Karpas-422 (cell line): ENCODE measurements around the gene KLHL15. TPM values are rescaled to one million over a fixed set of nuclear protein-coding genes. Genes with fewer than 3 reads are reported as not detected.

Experiments
- DNase-seq: peaks from one replicate; pipeline ENCODE4 v3.0.0-alpha.2; 2015
- H2AFZ ChIP-seq: fragments of 200-600 bp; sonication (generic); 2 replicates; pipeline ENCODE4 v1.6.1; 2014; ENCODE audit warnings: antibody characterized with exemption, low read length, mixed read lengths
- H3K27ac ChIP-seq: fragments of 200-600 bp; sonication (generic); 2 replicates; pipeline ENCODE4 v1.5.1; 2014; ENCODE audit warnings: mild to moderate bottlenecking, low read length, moderate library complexity
- H3K27me3 ChIP-seq: fragments of 200-600 bp; sonication (generic); 2 replicates; pipeline ENCODE4 v1.6.1; 2014; ENCODE audit warnings: low read length, mixed read lengths
- H3K36me3 ChIP-seq: fragments of 200-600 bp; sonication (generic); 2 replicates; pipeline ENCODE4 v1.6.1; 2014; ENCODE audit warnings: low read length, mixed read lengths; ENCODE audit not compliant: insufficient read depth
- H3K4me1 ChIP-seq: fragments of 200-600 bp; sonication (generic); 2 replicates; pipeline ENCODE4 v1.6.1; 2014; ENCODE audit warnings: mild to moderate bottlenecking, low read length, mixed read lengths
- H3K4me2 ChIP-seq: fragments of 200-600 bp; sonication (generic); 2 replicates; pipeline ENCODE4 v1.6.1; 2014; ENCODE audit warnings: low read length, low read depth, mild to moderate bottlenecking; ENCODE audit not compliant: poor library complexity, severe bottlenecking
- H3K4me3 ChIP-seq: fragments of 200-600 bp; sonication (generic); 2 replicates; pipeline ENCODE4 v1.5.1; 2014; ENCODE audit warnings: mild to moderate bottlenecking, antibody characterized with exemption, low read length, mixed read lengths
- H3K79me2 ChIP-seq: fragments of 200-600 bp; sonication (generic); 2 replicates; pipeline ENCODE4 v1.6.1; 2014; ENCODE audit warnings: mild to moderate bottlenecking, low read length, mixed read lengths
- H3K9ac ChIP-seq: fragments of 200-600 bp; sonication (generic); 2 replicates; pipeline ENCODE4 v1.6.0; 2014; ENCODE audit warnings: low read length
- H3K9me2 ChIP-seq: fragments of 200-600 bp; sonication (generic), shearing (Covaris generic); replicated peaks from 2 replicates; pipeline ENCODE4 v1.6.0; 2014; ENCODE audit warnings: mild to moderate bottlenecking, low read length, moderate library complexity; ENCODE audit not compliant: insufficient read depth
- H3K9me3 ChIP-seq: fragments of 300-700, 200-600 bp; sonication (generic); 2 replicates; pipeline ENCODE4 v1.6.1; 2014; ENCODE audit warnings: low read length, mixed read lengths
- H4K20me1 ChIP-seq: fragments of 200-600 bp; sonication (generic); 2 replicates; pipeline ENCODE4 v1.6.1; 2014; ENCODE audit warnings: mild to moderate bottlenecking, antibody characterized with exemption, low read length, low read depth; ENCODE audit not compliant: insufficient read depth
- total RNA-seq: library from RNA; depleted of rRNA; stranded (reverse); fragments of >200 nt; shearing (Covaris generic); gene quantifications from 2 replicates; pipeline ENCODE4 v1.2.3, GENCODE V29; 2014; ENCODE audit warnings: low replicate concordance

The KLHL15 gene
- total RNA-seq, 1 experiment from 2014 or later, result 23.7 TPM

- Histone ChIP-seq H3K9ac (peak overlapping the region; percentile 86), H4K20me1 (peaks cover 8% of the 10 kb centered on the region; the same call in 1 of the 2 replicates), H3K79me2 (peaks cover 59% of the 10 kb centered on the region), H3K27ac (peak overlapping the region; percentile 90), H3K4me3 (peak overlapping the region; percentile 75), H2AFZ (no peak overlapping the region), H3K9me3 (no peaks in the 10 kb centered on the region), H3K4me2 (peak overlapping the region; percentile 70), H3K27me3 (no peaks in the 10 kb centered on the region), H3K4me1 (peaks cover 46% of the 10 kb centered on the region), H3K9me2 (no peaks in the 10 kb centered on the region), H3K36me3 (no peaks in the 10 kb centered on the region)
- peak; percentile 72 for DNase-seq
Measured at GRCh38 chrX:24023972-24024669, 2.9 kb downstream of the KLHL15 start.

GRCh38 chrX:24023544-24023943 is 3.4 kb downstream of the KLHL15 start:
- H2AFZ ChIP-seq, result no peak overlapping the region
- no peaks in the 10 kb centered on the region for H3K27me3 ChIP-seq
- peak overlapping the region; percentile 86 for H3K9ac ChIP-seq

GRCh38 chrX:24020306-24020876 is 6.6 kb downstream of the KLHL15 start:
- no peak overlapping the region for H3K9ac ChIP-seq
- no peaks in the 10 kb centered on the region for H3K36me3 ChIP-seq
- H3K9me3 ChIP-seq, result no peaks in the 10 kb centered on the region
- H3K4me3 ChIP-seq, result no peak overlapping the region
- DNase-seq, result no peak
- no peak overlapping the region for H2AFZ ChIP-seq
- H3K27me3 ChIP-seq, result no peaks in the 10 kb centered on the region
- H4K20me1 ChIP-seq, result peaks cover 14% of the 10 kb centered on the region; the same call in 1 of the 2 replicates
- peaks cover 38% of the 10 kb centered on the region for H3K4me1 ChIP-seq
- no peaks in the 10 kb centered on the region for H3K9me2 ChIP-seq
- peaks cover 90% of the 10 kb centered on the region for H3K79me2 ChIP-seq
- H3K27ac ChIP-seq, result peak overlapping the region; percentile 12
- peak overlapping the region; percentile 54 for H3K4me2 ChIP-seq

More at GRCh38 chrX:24023544-24023943, 3.4 kb downstream of the KLHL15 start:
- Histone ChIP-seq H3K27ac (peak overlapping the region; percentile 90), H3K4me2 (peak overlapping the region; percentile 70), H3K36me3 (no peaks in the 10 kb centered on the region), H3K79me2 (peaks cover 64% of the 10 kb centered on the region), H3K4me3 (peak overlapping the region; percentile 75), H4K20me1 (peaks cover 8% of the 10 kb centered on the region; the same call in 1 of the 2 replicates), H3K9me3 (no peaks in the 10 kb centered on the region), H3K9me2 (no peaks in the 10 kb centered on the region), H3K4me1 (peaks cover 46% of the 10 kb centered on the region)
- no peak for DNase-seq

- Histone ChIP-seq H3K27ac (no peak overlapping the region), H3K9ac (no peak overlapping the region), H3K27me3 (no peaks in the 10 kb centered on the region), H3K4me1 (peaks cover 38% of the 10 kb centered on the region), H3K9me2 (no peaks in the 10 kb centered on the region), H4K20me1 (peaks cover 14% of the 10 kb centered on the region; the same call in 1 of the 2 replicates), H3K4me2 (no peak overlapping the region), H3K9me3 (no peaks in the 10 kb centered on the region), H3K79me2 (peaks cover 93% of the 10 kb centered on the region), H3K4me3 (no peak overlapping the region), H3K36me3 (no peaks in the 10 kb centered on the region), H2AFZ (no peak overlapping the region)
- no peak for DNase-seq
Measured at GRCh38 chrX:24019448-24019847, 7.5 kb downstream of the KLHL15 start.

GRCh38 chrX:24018809-24019208 is 8.2 kb downstream of the KLHL15 start:
- H2AFZ ChIP-seq, result no peak overlapping the region
- no peaks in the 10 kb centered on the region for H3K9me3 ChIP-seq
- no peaks in the 10 kb centered on the region for H3K9me2 ChIP-seq
- H3K4me2 ChIP-seq, result no peak overlapping the region
- peaks cover 14% of the 10 kb centered on the region; the same call in 1 of the 2 replicates for H4K20me1 ChIP-seq
- H3K27ac ChIP-seq, result no peak overlapping the region
- H3K36me3 ChIP-seq, result no peaks in the 10 kb centered on the region
- no peak overlapping the region for H3K9ac ChIP-seq
- H3K4me1 ChIP-seq, result peaks cover 38% of the 10 kb centered on the region
- no peak overlapping the region for H3K4me3 ChIP-seq
- no peaks in the 10 kb centered on the region for H3K27me3 ChIP-seq
- peaks cover 93% of the 10 kb centered on the region for H3K79me2 ChIP-seq
- no peak for DNase-seq

GRCh38 chrX:24017674-24018073 is 9.3 kb downstream of the KLHL15 start:
- Histone ChIP-seq H3K79me2 (peaks cover 93% of the 10 kb centered on the region), H3K4me2 (no peak overlapping the region), H3K27me3 (no peaks in the 10 kb centered on the region), H3K27ac (no peak overlapping the region), H3K4me3 (no peak overlapping the region), H3K9me2 (no peaks in the 10 kb centered on the region), H3K9ac (no peak overlapping the region), H3K9me3 (no peaks in the 10 kb centered on the region), H3K4me1 (peaks cover 29% of the 10 kb centered on the region), H4K20me1 (peaks cover 14% of the 10 kb centered on the region; the same call in 1 of the 2 replicates), H2AFZ (no peak overlapping the region), H3K36me3 (no peaks in the 10 kb centered on the region)
- no peak for DNase-seq

GRCh38 chrX:24014388-24015018 is 12.5 kb downstream of the KLHL15 start:
- no peak overlapping the region for H3K9ac ChIP-seq
- no peak for DNase-seq
- H3K4me1 ChIP-seq, result peaks cover under 1% of the 10 kb centered on the region; the same call in 1 of the 2 replicates
- no peaks in the 10 kb centered on the region for H3K27me3 ChIP-seq
- H3K36me3 ChIP-seq, result no peaks in the 10 kb centered on the region
- no peak overlapping the region for H3K4me3 ChIP-seq
- no peaks in the 10 kb centered on the region for H3K9me3 ChIP-seq
- H3K9me2 ChIP-seq, result no peaks in the 10 kb centered on the region
- H3K27ac ChIP-seq, result no peak overlapping the region
- H4K20me1 ChIP-seq, result peaks cover 13% of the 10 kb centered on the region; the same call in 1 of the 2 replicates
- H3K4me2 ChIP-seq, result no peak overlapping the region
- H2AFZ ChIP-seq, result no peak overlapping the region
- H3K79me2 ChIP-seq, result peaks cover 91% of the 10 kb centered on the region

GRCh38 chrX:24012266-24012665 is 14.7 kb downstream of the KLHL15 start:
- Histone ChIP-seq H3K4me3 (no peak overlapping the region), H3K79me2 (peaks cover 84% of the 10 kb centered on the region), H3K9ac (no peak overlapping the region), H3K9me2 (no peaks in the 10 kb centered on the region), H3K27ac (no peak overlapping the region), H3K36me3 (no peaks in the 10 kb centered on the region), H3K9me3 (no peaks in the 10 kb centered on the region), H4K20me1 (0 out of 2 replicates have a peak, but pooled peaks cover 6% of the 10 kb centered on the region), H3K4me1 (no peaks in the 10 kb centered on the region), H3K4me2 (no peak overlapping the region), H2AFZ (no peak overlapping the region), H3K27me3 (no peaks in the 10 kb centered on the region)
- no peak for DNase-seq
